ENCODE results near the gene LRIT3. TPM values are rescaled to one million over a fixed set of nuclear protein-coding genes. Genes with fewer than 3 reads are reported as not detected.

Gene LRIT3, protein sequence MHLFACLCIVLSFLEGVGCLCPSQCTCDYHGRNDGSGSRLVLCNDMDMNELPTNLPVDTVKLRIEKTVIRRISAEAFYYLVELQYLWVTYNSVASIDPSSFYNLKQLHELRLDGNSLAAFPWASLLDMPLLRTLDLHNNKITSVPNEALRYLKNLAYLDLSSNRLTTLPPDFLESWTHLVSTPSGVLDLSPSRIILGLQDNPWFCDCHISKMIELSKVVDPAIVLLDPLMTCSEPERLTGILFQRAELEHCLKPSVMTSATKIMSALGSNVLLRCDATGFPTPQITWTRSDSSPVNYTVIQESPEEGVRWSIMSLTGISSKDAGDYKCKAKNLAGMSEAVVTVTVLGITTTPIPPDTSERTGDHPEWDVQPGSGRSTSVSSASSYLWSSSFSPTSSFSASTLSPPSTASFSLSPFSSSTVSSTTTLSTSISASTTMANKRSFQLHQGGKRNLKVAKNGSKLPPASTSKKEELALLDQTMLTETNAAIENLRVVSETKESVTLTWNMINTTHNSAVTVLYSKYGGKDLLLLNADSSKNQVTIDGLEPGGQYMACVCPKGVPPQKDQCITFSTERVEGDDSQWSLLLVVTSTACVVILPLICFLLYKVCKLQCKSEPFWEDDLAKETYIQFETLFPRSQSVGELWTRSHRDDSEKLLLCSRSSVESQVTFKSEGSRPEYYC
- total RNA-seq = under 1 TPM; 0.16 TPM

- H3K36me3 Mint-ChIP-seq (ENCODE audit: low read depth) = no peaks in the 10 kb centered on the region
- H3K27me3 Mint-ChIP-seq (ENCODE audit: low read depth) = no peaks in the 10 kb centered on the region
Observed at GRCh38 chr4:109847896-109848442, at the start of gene LRIT3. LRIT3 (plus strand) TSS chr4:109848107; CDS start chr4:109848202, 95 bp downstream.

DNA sequence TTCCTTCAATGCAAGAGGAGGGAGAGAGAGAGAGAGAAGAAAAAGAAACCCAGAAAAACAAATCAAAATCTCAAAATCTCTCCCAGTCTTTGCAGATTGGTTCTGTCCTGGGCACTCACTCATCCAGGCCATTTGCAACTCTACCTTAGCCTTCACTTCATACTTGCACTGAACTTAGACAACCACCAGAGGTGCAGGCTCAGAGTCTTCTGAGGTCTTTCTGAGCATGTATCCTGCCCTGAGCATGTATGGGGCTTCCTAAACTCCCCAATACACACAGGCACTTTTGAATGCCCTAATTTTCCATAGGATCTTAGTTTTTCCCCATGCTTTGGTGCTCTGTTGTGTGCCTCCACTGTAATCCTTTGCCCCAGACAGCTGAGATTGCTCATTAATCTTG lies 49.0 kb upstream of the LRIT3 start:
- Mint-ChIP-seq H3K27me3 (ENCODE audit: low read depth) (peaks cover 4% of the 10 kb centered on the region), H3K9me3 (ENCODE audit: insufficient read depth) (peaks cover 10% of the 10 kb centered on the region), H3K4me3 (no peak overlapping the region), H3K36me3 (ENCODE audit: low read depth) (no peaks in the 10 kb centered on the region), H3K4me1 (ENCODE audit: low read depth) (no peaks in the 10 kb centered on the region), H3K27ac (no peak overlapping the region)
- CTCF ChIA-PET = interaction anchor here (1.4 kb wide), 1 partner anchor 367 kb away, joined by 3 read pairs; no protein-coding TSS in a partner anchor
- ATAC-seq = no peak
- no peak for DNase-seq
- POLR2A ChIA-PET = no interaction called here

More at GRCh38 chr4:109847896-109848442, at the start of gene LRIT3:
- no peaks in the 10 kb centered on the region for H3K4me1 Mint-ChIP-seq (ENCODE audit: low read depth)
- no peak within 1 kb of the TSS for H3K4me3 Mint-ChIP-seq
- DNase-seq = no peak
- no peak within 1 kb of the TSS for H3K27ac Mint-ChIP-seq
- no peak for ATAC-seq
- H3K9me3 Mint-ChIP-seq (ENCODE audit: insufficient read depth) = no peaks in the 10 kb centered on the region
- POLR2A ChIA-PET = no interaction called here
- CTCF ChIA-PET = no interaction called here

DNA sequence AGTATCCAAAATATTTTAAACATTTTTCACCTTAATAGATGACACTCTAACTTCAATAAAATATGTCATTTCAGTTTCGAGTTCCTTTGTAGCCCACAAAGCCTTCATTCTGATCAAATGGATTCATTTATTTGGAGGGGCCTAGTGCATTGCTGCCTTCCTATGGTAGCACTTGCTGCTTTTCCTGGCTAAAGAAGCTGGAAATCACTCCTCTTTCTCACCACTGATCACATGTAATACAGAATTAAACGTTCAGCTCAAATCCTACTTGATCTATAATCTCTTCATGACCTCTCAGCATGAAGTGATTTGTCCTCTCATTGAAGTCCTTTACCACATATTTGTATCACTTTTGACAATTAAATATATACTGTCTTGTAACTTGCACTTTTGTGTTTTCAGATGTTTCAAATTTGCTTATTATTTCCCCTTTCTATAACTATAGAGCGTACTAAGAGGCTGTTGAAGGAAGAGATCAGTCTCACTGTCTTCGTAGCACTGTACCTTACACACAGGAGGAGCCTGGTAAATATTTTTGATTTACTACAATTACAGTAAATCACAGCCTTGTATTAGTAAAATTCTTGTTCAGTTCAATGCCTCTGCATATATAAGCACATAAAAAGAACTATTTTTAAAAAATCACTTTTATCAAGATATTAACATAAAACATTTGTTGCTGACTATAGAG lies 46.7 kb upstream of the LRIT3 start:
- Mint-ChIP-seq H3K27ac (no peak overlapping the region), H3K4me3 (no peak overlapping the region), H3K9me3 (ENCODE audit: insufficient read depth) (peaks cover 3% of the 10 kb centered on the region), H3K27me3 (ENCODE audit: low read depth) (peaks cover 4% of the 10 kb centered on the region), H3K36me3 (ENCODE audit: low read depth) (no peaks in the 10 kb centered on the region), H3K4me1 (ENCODE audit: low read depth) (no peaks in the 10 kb centered on the region)
- ChIA-PET CTCF (no interaction called here), POLR2A (interaction anchor here (0.5 kb wide), 1 partner anchor 1264 kb away, joined by 3 read pairs; no protein-coding TSS in a partner anchor)
- DNase-seq = no peak
- ATAC-seq = no peak

DNA sequence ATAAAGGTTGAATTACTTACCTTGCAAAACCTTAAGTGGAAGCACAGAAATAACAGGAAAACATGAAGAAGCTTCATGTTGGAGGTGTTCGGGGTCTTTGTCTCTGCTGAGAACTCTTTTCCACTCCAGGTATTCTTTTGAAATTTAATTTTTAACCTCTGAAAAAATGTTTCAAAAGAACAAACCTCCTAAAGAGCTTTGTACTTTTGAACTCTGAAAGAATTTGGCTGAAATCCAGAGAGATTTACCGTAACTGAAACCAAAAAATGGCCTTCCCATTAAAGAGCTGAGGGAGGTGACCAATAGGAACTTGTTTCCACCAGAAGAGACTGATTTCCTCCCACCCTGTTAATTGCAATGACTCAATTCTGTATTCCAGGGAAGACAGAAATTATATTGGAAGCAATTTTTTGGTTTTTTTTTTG lies 46.0 kb upstream of the LRIT3 start, which contains the start of gene CFI:
Gene CFI, minus strand, starts transcription at position 105 of the 425 bp plus-strand sequence. Its CDS starts 28 bp downstream, at position 77.
- no peak within 1 kb of the TSS for H3K4me3 Mint-ChIP-seq
- H3K27ac Mint-ChIP-seq = no peak within 1 kb of the TSS
- no peaks in the 10 kb centered on the region for H3K9me3 Mint-ChIP-seq (ENCODE audit: insufficient read depth)
- POLR2A ChIA-PET = no interaction called here
- H3K36me3 Mint-ChIP-seq (ENCODE audit: low read depth) = no peaks in the 10 kb centered on the region
- peaks cover 4% of the 10 kb centered on the region for H3K27me3 Mint-ChIP-seq (ENCODE audit: low read depth)
- DNase-seq (no peak), ATAC-seq (no peak)
- CTCF ChIA-PET = no interaction called here
- H3K4me1 Mint-ChIP-seq (ENCODE audit: low read depth) = no peaks in the 10 kb centered on the region

DNA sequence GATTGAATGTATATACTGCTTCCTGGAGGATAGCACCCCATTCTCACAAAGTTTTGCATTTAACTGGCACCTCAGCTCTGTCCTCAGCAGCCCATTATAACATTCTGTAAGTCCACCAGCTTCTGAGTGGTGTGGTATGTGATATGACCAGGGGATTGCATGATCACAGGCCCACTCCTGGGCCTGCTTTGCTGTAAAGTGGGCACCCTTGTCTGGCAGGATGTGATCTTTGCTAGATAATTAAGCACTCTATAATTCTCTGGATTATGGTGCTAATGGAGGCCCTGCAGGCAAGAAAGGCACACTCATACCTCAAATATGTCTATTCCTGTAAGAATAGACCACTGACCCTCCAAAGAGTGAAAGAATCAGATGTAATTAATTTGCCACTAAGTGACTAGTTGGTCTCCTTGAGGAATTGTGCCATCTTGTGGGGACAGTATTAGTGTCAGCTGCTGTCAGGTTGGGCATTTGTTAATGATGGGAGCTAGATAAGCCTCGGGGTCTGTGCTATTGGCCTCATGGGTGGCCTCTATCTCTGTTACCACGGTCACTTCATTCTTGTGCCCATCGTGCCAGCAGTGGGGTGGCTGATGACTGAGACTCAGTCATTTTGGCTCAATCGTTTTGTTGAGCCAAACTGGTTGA lies 43.9 kb upstream of the LRIT3 start:
- POLR2A ChIA-PET = no interaction called here
- no peak overlapping the region for H3K4me3 Mint-ChIP-seq
- H3K9me3 Mint-ChIP-seq (ENCODE audit: insufficient read depth) = no peaks in the 10 kb centered on the region
- CTCF ChIA-PET = interaction anchor here (0.6 to 2.1 kb wide), 7 partner anchors 11 to 381 kb away, joined by 3 to 14 read pairs (median 3); partner anchors contain the start of genes GAR1 and SEC24B
- H3K4me1 Mint-ChIP-seq (ENCODE audit: low read depth) = no peaks in the 10 kb centered on the region
- no peaks in the 10 kb centered on the region for H3K36me3 Mint-ChIP-seq (ENCODE audit: low read depth)
- no peak overlapping the region for H3K27ac Mint-ChIP-seq
- DNase-seq (peak; percentile 33), ATAC-seq (peak; percentile 58)
- H3K27me3 Mint-ChIP-seq (ENCODE audit: low read depth) = peaks cover 6% of the 10 kb centered on the region

- no peak overlapping the region for H3K27ac Mint-ChIP-seq
Observed at GRCh38 chr4:109809655-109810054, 38.3 kb upstream of the LRIT3 start.

DNA sequence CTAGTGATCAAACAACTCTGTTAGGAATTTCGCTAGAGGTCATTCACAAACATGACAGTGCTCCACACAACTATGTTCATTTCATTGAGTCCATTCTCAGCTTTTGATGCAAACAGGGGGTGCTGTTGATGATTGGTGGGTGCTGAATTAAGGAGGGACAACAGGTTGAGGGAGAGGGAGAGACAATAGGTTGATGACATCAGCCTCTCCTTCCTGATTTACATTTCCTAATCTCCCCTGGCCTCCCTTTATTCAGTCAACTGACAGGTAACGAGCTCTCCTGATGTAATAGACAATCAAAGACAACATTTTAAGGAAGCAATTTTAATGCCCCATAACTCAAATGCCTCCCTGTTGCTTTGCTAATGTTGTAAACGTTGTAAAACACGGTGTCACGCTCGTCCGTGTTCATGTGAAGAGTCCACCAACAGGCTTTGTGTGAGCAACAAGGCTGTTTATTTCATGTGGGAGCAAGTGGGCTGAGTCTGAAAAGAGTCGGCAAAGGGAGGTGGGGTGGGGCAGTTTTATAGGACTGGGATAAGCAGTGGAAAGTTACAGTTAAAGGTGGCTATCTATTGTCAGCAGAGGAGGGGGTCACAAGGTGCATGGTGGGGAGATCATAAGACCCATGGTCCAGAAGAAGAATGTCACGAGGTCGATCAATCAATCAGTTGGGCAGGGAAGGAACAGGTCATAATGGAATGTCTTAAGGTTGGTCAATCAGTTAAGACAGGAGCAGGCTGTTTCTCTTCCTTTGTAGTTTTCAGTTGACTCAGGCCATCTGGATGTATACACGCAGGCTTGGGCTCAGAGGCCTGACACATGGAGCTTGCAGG lies 37.1 kb upstream of the LRIT3 start:
- ATAC-seq (no peak), DNase-seq (no peak)
- H3K27me3 Mint-ChIP-seq (ENCODE audit: low read depth) = peaks cover 4% of the 10 kb centered on the region
- no peak overlapping the region for H3K4me3 Mint-ChIP-seq
- H3K9me3 Mint-ChIP-seq (ENCODE audit: insufficient read depth) = no peaks in the 10 kb centered on the region
- H3K36me3 Mint-ChIP-seq (ENCODE audit: low read depth) = peaks cover 10% of the 10 kb centered on the region
- no peak overlapping the region for H3K27ac Mint-ChIP-seq
- POLR2A ChIA-PET = no interaction called here
- peaks cover 9% of the 10 kb centered on the region for H3K4me1 Mint-ChIP-seq (ENCODE audit: low read depth)
- CTCF ChIA-PET = interaction anchor here (0.8 kb wide), 1 partner anchor 107 kb away, joined by 3 read pairs; the partner anchor contains the start of gene CASP6

More at GRCh38 chr4:109809655-109810054, 38.3 kb upstream of the LRIT3 start:
- Mint-ChIP-seq H3K9me3 (ENCODE audit: insufficient read depth) (no peaks in the 10 kb centered on the region), H3K4me3 (no peak overlapping the region), H3K27me3 (ENCODE audit: low read depth) (peaks cover 4% of the 10 kb centered on the region), H3K36me3 (ENCODE audit: low read depth) (peaks cover 5% of the 10 kb centered on the region), H3K4me1 (ENCODE audit: low read depth) (peaks cover 6% of the 10 kb centered on the region)
- ChIA-PET CTCF (no interaction called here), POLR2A (no interaction called here)
- ATAC-seq (no peak), DNase-seq (no peak)

DNA sequence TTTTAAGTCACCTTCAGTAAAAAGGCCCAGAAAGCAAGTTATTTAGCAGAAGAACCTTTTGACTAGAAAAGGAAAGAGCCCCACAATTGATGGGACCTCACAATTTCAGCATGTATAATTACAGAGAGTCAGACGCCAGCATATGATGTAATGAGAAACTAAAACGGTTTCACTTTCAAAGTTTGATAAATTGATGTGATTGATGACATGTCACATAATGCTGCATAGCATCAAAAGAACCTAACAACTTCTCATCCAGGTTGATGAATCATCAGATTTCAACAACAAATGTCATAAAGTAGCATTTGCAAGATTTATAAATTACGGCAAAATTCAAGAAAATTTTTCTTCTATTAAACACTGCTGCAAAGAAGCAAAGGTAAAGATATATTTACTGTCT lies 36.2 kb upstream of the LRIT3 start:
- DNase-seq (no peak), ATAC-seq (no peak)
- CTCF ChIA-PET = no interaction called here
- peaks cover 17% of the 10 kb centered on the region for H3K4me1 Mint-ChIP-seq (ENCODE audit: low read depth)
- H3K4me3 Mint-ChIP-seq = no peak overlapping the region
- peaks cover 4% of the 10 kb centered on the region for H3K27me3 Mint-ChIP-seq (ENCODE audit: low read depth)
- H3K9me3 Mint-ChIP-seq (ENCODE audit: insufficient read depth) = no peaks in the 10 kb centered on the region
- H3K36me3 Mint-ChIP-seq (ENCODE audit: low read depth) = peaks cover 15% of the 10 kb centered on the region
- POLR2A ChIA-PET = no interaction called here
- H3K27ac Mint-ChIP-seq = no peak overlapping the region

- no peaks in the 10 kb centered on the region for H3K9me3 Mint-ChIP-seq (ENCODE audit: insufficient read depth)
- H3K4me3 Mint-ChIP-seq = peak within 1 kb of the TSS; percentile 99
- ChIA-PET POLR2A (interaction anchor here (0.6 to 1.2 kb wide), 3 partner anchors 185 to 382 kb away, joined by 3 to 4 read pairs (median 3); partner anchors contain the start of gene SEC24B), CTCF (interaction anchor here (1.0 to 1.5 kb wide), 4 partner anchors 11 to 382 kb away, joined by 3 to 6 read pairs (median 4); no protein-coding TSS in a partner anchor)
- peaks cover 45% of the 10 kb centered on the region for H3K36me3 Mint-ChIP-seq (ENCODE audit: low read depth)
- peak; percentile 95 for DNase-seq
- H3K27ac Mint-ChIP-seq = peak within 1 kb of the TSS; percentile 98
- no peaks in the 10 kb centered on the region for H3K27me3 Mint-ChIP-seq (ENCODE audit: low read depth)
- ATAC-seq = peak; percentile 94
- peaks cover 46% of the 10 kb centered on the region for H3K4me1 Mint-ChIP-seq (ENCODE audit: low read depth)
Observed at GRCh38 chr4:109815151-109816081, 32.5 kb upstream of the LRIT3 start, which contains the start of gene GAR1. GAR1 (plus strand) TSS chr4:109815762; CDS start chr4:109816165, 403 bp downstream.

- peak; percentile 35 for ATAC-seq
- peak; percentile 70 for DNase-seq
- H3K27ac Mint-ChIP-seq = peak overlapping the region; percentile 98
- POLR2A ChIA-PET = no interaction called here
- peaks cover 48% of the 10 kb centered on the region for H3K36me3 Mint-ChIP-seq (ENCODE audit: low read depth)
- CTCF ChIA-PET = interaction anchor here (0.7 to 1.0 kb wide), 3 partner anchors 10 to 383 kb away, joined by 3 to 4 read pairs (median 3); no protein-coding TSS in a partner anchor
- no peaks in the 10 kb centered on the region for H3K9me3 Mint-ChIP-seq (ENCODE audit: insufficient read depth)
- H3K27me3 Mint-ChIP-seq (ENCODE audit: low read depth) = no peaks in the 10 kb centered on the region
- peak overlapping the region; percentile 99 for H3K4me3 Mint-ChIP-seq
- H3K4me1 Mint-ChIP-seq (ENCODE audit: low read depth) = peaks cover 47% of the 10 kb centered on the region
Observed at GRCh38 chr4:109816082-109816442, 31.8 kb upstream of the LRIT3 start.

Data from activated CD8-positive, alpha-beta T cell treated with anti-CD3 and anti-CD28 coated beads, Interleukin-2, amount 10 ng/mL, durations not matched to agents 7 days and 5 days (primary cell).